B cell (primary cell): Measurements from ENCODE around the gene CALML6. TPM values are rescaled to one million over a fixed set of nuclear protein-coding genes. Genes with fewer than 3 reads are reported as not detected.

Experiments used
- ATAC-seq: fragments of 200-7000 bp; cut with Tn5 transposase; one replicate; pipeline ENCODE4 v1.10.0; 2021; ENCODE audit warnings: low read depth, mild to moderate bottlenecking, moderate number of reproducible peaks, moderate library complexity
- CTCF ChIA-PET: fragments of 350-600 bp; sonication (Branson Sonifier 250); formaldehyde crosslinking; loops from one replicate; lab custom pipeline; 2021; ENCODE audit warnings: antibody characterized with exemption, inconsistent platforms; lab: Charles Lee
- POLR2A ChIA-PET: fragments of 350-600 bp; sonication (Branson Sonifier 250); formaldehyde crosslinking; loops from one replicate; lab custom pipeline; 2021; ENCODE audit warnings: antibody characterized with exemption; lab: Charles Lee
- DNase-seq: peaks from one replicate; pipeline ENCODE4 v3.0.0; 2013
- H2AFZ ChIP-seq: 2 replicates; pipeline ENCODE4 v1.6.1; 2012; ENCODE audit warnings: mild to moderate bottlenecking, low read depth, low read length; ENCODE audit not compliant: insufficient read depth, poor library complexity, severe bottlenecking
- H3K27ac ChIP-seq, 2 donors: 1 replicate in 1 of 2; 2 replicates in 1 of 2; pipeline ENCODE4 v1.5.1; 2012 to 2013; ENCODE audit warnings: low read length in 2 of 2, mild to moderate bottlenecking in 2 of 2, moderate library complexity in 1 of 2
- H3K27me3 ChIP-seq, 4 experiments: fragments of 200-600 bp in 1 of 4; sonication (generic) in 1 of 4; replicated peaks in 1 of 4; 1 replicate in 2 of 4; 2 replicates in 2 of 4; pipeline versions ENCODE4 v1.6.1 to v1.7.0; 2013 to 2016; ENCODE audit warnings: low read length in 3 of 4, mild to moderate bottlenecking in 2 of 4, mixed read lengths in 1 of 4, moderate library complexity in 1 of 4; ENCODE audit not compliant: insufficient read depth in 4 of 4, control insufficient read depth in 3 of 4; ENCODE audit errors: control extremely low read depth in 1 of 4
- H3K36me3 ChIP-seq, 2 experiments: replicated peaks in 1 of 2; 1 replicate in 1 of 2; 2 replicates in 1 of 2; pipeline versions ENCODE4 v1.6.1 to v1.7.1; 2013; ENCODE audit warnings: low read length in 1 of 2; ENCODE audit not compliant: insufficient read depth in 2 of 2, control insufficient read depth in 1 of 2; ENCODE audit errors: control extremely low read depth in 1 of 2, extremely low read depth in 1 of 2
- H3K4me1 ChIP-seq, 2 donors: fragments of 200-600 bp in 1 of 2; sonication (generic) in 1 of 2; 1 replicate in 1 of 2; 2 replicates in 1 of 2; pipeline versions ENCODE4 v1.5.1 to v1.6.1; 2013 to 2017; ENCODE audit warnings: low read length in 2 of 2; ENCODE audit not compliant: control insufficient read depth in 2 of 2, insufficient read depth in 2 of 2
- H3K4me2 ChIP-seq: replicated peaks from 2 replicates; pipeline ENCODE3; 2012; ENCODE audit warnings: mild to moderate bottlenecking, low read depth, low read length; ENCODE audit not compliant: poor library complexity, severe bottlenecking
- H3K4me3 ChIP-seq, 5 experiments: fragments of 200-600 bp in 1 of 5; sonication (generic) in 1 of 5; 1 replicate in 3 of 5; 2 replicates in 2 of 5; pipeline versions ENCODE4 v1.5.1 to v1.7.0; 2011 to 2016; ENCODE audit warnings: low read length in 4 of 5, mild to moderate bottlenecking in 4 of 5, low read depth in 2 of 5, control low read depth in 1 of 5, moderate library complexity in 1 of 5; ENCODE audit not compliant: insufficient read depth in 1 of 5; ENCODE audit errors: control extremely low read depth in 1 of 5, extremely low read depth in 1 of 5
- H3K79me2 ChIP-seq: fragments of 200-600 bp; sonication (generic); one replicate; pipeline ENCODE4 v1.6.0; 2016; ENCODE audit warnings: low read length; ENCODE audit not compliant: control insufficient read depth, insufficient read depth
- H3K9ac ChIP-seq: fragments of 200-600 bp; sonication (generic); 2 replicates; pipeline ENCODE4 v1.6.1; 2017; ENCODE audit warnings: mild to moderate bottlenecking, low read length, moderate library complexity
- H3K9me3 ChIP-seq, 3 donors: one replicate each; pipeline versions ENCODE4 v1.6.1 to v1.7.1; 2013; ENCODE audit warnings: low read length in 2 of 3; ENCODE audit not compliant: control insufficient read depth in 2 of 3, insufficient read depth in 1 of 3; ENCODE audit errors: control extremely low read depth in 1 of 3
- H4K20me1 ChIP-seq: 2 replicates; pipeline ENCODE4 v1.6.0; 2012; ENCODE audit warnings: mild to moderate bottlenecking, low read length; ENCODE audit not compliant: insufficient read depth, control insufficient read depth, poor library complexity, severe bottlenecking
- H3K27ac Mint-ChIP-seq: one replicate; pipeline ENCODE4 v1.8.0; 2021; ENCODE audit warnings: mixed read lengths
- H3K27me3 Mint-ChIP-seq: one replicate; pipeline ENCODE4 v1.8.0; 2021; ENCODE audit warnings: mixed read lengths
- H3K4me1 Mint-ChIP-seq: one replicate; pipeline ENCODE4 v1.8.0; 2021; ENCODE audit warnings: mixed read lengths
- H3K4me3 Mint-ChIP-seq: one replicate; pipeline ENCODE4 v1.8.0; 2021; ENCODE audit warnings: mixed read lengths
- H3K9me3 Mint-ChIP-seq: one replicate; pipeline ENCODE4 v1.8.0; 2022; ENCODE audit warnings: mixed read lengths; ENCODE audit not compliant: insufficient read depth
- CTCF ChIP-seq: fragments of 200-600 bp; IDR thresholded peaks from one replicate; pipeline ENCODE4 v1.8.0; 2022; ENCODE audit warnings: antibody characterized with exemption, mild to moderate bottlenecking
- EZH2 ChIP-seq: IDR thresholded peaks from 2 replicates; pipeline ENCODE4 v1.6.1; 2012; ENCODE audit warnings: borderline replicate concordance, low read depth, mild to moderate bottlenecking, moderate library complexity, low read length; ENCODE audit not compliant: insufficient read depth, poor library complexity, severe bottlenecking
- WGBS: methylation state at CpG from one replicate; pipeline ENCODE4 v1.1.5; 2013; ENCODE audit warnings: missing lambda C conversion rate; ENCODE audit not compliant: insufficient coverage; 5-methylcytosine and 5-hydroxymethylcytosine counted together
- intact Hi-C: fragments of 100-400 bp; cut with micrococcal nuclease; formaldehyde crosslinking; loops from one replicate; pipeline ENCODE4 v1.10.0; 2022
- polyA plus RNA-seq: library from polyadenylated mRNA; depleted of rRNA; stranded (reverse); fragments of >200 nt; gene quantifications from 2 replicates; pipeline ENCODE4 v1.2.3, GENCODE V29; 2012
- total RNA-seq, 2 donors: library from RNA; stranded (reverse); fragments of 120-200 nt in 1 of 2; gene quantifications; 1 replicate in 1 of 2; 2 replicates in 1 of 2; pipeline versions ENCODE4 v1.2.3 to v1.2.4, GENCODE V29; 2013 to 2022

CALML6 gene
- total and polyA plus RNA-seq, 2 donors (not counting 1 experiment from before 2014, with no cell fraction given): 0.64 to 2.0 TPM

GRCh38 chr1:1958071-1958541, 43.0 kb downstream of the CALML6 start:
- H3K27ac Mint-ChIP-seq: no peak overlapping the region
- CTCF ChIA-PET: no interaction called here

GRCh38 chr1:1959459-1959839, 44.4 kb downstream of the CALML6 start:
- Histone ChIP-seq H4K20me1 (no peaks in the 10 kb centered on the region), H2AFZ (no peak overlapping the region), H3K27ac (no peak overlapping the region), H3K9me3 (peaks cover 0 to 7% (median 0%) of the 10 kb centered on the region in 3 donors), H3K36me3 (no peaks in the 10 kb centered on the region), H3K9ac (no peak overlapping the region), H3K4me1 (no peaks in the 10 kb centered on the region), H3K27me3 (peaks cover 0 to 33% (median 1%) of the 10 kb centered on the region in 4 experiments), H3K4me3 (no peak overlapping the region), H3K4me2 (no peak overlapping the region), H3K79me2 (no peaks in the 10 kb centered on the region)
- no peak overlapping the region for H3K27ac Mint-ChIP-seq
- H3K27me3 Mint-ChIP-seq: peaks cover 32% of the 10 kb centered on the region
- no peaks in the 10 kb centered on the region for H3K4me1 Mint-ChIP-seq
- DNase-seq: no peak
- TF ChIP-seq CTCF (no peak), EZH2 (no peak)
- no peaks in the 10 kb centered on the region for H3K9me3 Mint-ChIP-seq
- ChIA-PET CTCF (interaction anchor here (0.9 kb wide), 1 partner anchor 30 kb away, joined by 3 read pairs; no protein-coding TSS in a partner anchor), POLR2A (no interaction called here)
- intact Hi-C loops: no loop called here
- H3K4me3 Mint-ChIP-seq: no peak overlapping the region
- 97% methylated on average over 3 of the region's 12 CpGs for WGBS
- ATAC-seq: no peak

More at GRCh38 chr1:1958071-1958541, 43.0 kb downstream of the CALML6 start:
- ATAC-seq (no peak), DNase-seq (no peak)
- Histone ChIP-seq H3K9ac (no peak overlapping the region), H3K4me3 (no peak overlapping the region), H3K27me3 (peaks cover 0 to 33% (median 1%) of the 10 kb centered on the region in 4 experiments), H4K20me1 (no peaks in the 10 kb centered on the region), H3K79me2 (no peaks in the 10 kb centered on the region), H3K9me3 (peaks cover 0 to 7% (median 0%) of the 10 kb centered on the region in 3 donors), H3K4me2 (no peak overlapping the region), H3K27ac (no peak overlapping the region), H2AFZ (no peak overlapping the region), H3K36me3 (no peaks in the 10 kb centered on the region), H3K4me1 (no peaks in the 10 kb centered on the region)
- WGBS: 75% methylated on average over 26 of the region's 29 CpGs
- Mint-ChIP-seq H3K27me3 (peaks cover 32% of the 10 kb centered on the region), H3K4me1 (no peaks in the 10 kb centered on the region), H3K4me3 (no peak overlapping the region), H3K9me3 (no peaks in the 10 kb centered on the region)
- TF ChIP-seq CTCF (no peak), EZH2 (no peak)
- POLR2A ChIA-PET: no interaction called here
- intact Hi-C loops: no loop called here
